ENCODE measurements around the gene CUBN.

GRCh38 chr10:16941067-16941466 is 188.5 kb downstream of the CUBN start:
- TF ChIP-seq CTCF (IDR thresholded peaks at IDR 0.05) (no peak), ZFX (IDR thresholded peaks at IDR 0.05; ENCODE audit: borderline replicate concordance) (no peak)

All from 22Rv1 (cell line).